Measurements from ENCODE around the gene GIGYF2. TPM values are rescaled to one million over a fixed set of nuclear protein-coding genes. Genes with fewer than 3 reads are reported as not detected.

Gene GIGYF2
- total and polyA plus RNA-seq, 2 of the 13 experiments (the other 11 are each of a cell fraction or from before 2014, with no cell fraction given), result 44.9 to 73.5 TPM

DNA sequence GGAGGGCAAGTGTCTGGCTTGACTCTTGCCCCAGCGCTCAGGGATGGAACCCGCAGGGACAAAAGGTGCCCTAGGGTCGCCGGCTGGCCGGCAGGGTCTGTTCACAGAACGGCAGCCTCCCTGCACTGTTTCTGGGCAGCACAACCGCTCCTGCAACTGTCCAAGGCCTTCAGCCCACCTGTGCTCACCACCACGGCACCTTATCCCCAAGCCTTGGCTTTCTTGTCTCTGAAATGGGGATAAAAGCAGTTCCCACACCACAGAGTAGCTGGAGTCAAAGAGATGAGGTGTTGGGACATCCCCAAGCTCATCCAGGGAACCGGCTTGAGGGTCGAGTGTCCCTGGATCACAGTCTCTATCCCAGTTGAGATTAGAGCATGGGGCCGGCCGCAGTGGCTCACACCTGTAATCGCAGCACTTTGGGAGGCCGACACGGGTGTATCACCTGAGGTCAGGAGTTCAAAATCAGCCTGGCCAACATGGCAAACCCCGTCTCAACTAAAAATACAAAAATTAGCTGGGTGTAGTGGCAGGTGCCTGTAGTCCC is 177.6 kb downstream of the GIGYF2 start:
- peak overlapping the region in 1 of 3 experiments; percentile 82; a peak in 2 of 6 replicates for H3K4me3 ChIP-seq (replicated peaks in 1 of 3; ENCODE audit: insufficient read depth in 1 of 3, low read depth in 2 of 3, low read length in 3 of 3)
- H3K79me2 ChIP-seq (ENCODE audit: insufficient read depth, low read length), result peaks cover 80% of the 10 kb centered on the region
- no peaks in the 10 kb centered on the region for H3K9me3 ChIP-seq (ENCODE audit: low read length)
- H3K27ac ChIP-seq (ENCODE audit: extremely low read length, insufficient read depth, low read length), result peak overlapping the region; percentile 94
- in situ Hi-C loops (cut with HindIII; ENCODE audit: extremely low pct_ligation_motif_present, low pct_unique_long_range_greater_than_20kb), result no loop called here
- H3K9ac ChIP-seq (ENCODE audit: insufficient read depth, low read depth, low read length), result peak overlapping the region; percentile 92
- WGBS (ENCODE audit: low lambda C conversion rate), result 78% methylated on average over 16 of the region's 16 CpGs
- BruUV-seq (replicated peaks), result no TSS peak
- ATAC-seq (no peak), DNase-seq (ENCODE audit: low spot score) (no peak), FAIRE-seq (no peak)
- no peaks in the 10 kb centered on the region for H4K20me1 ChIP-seq (ENCODE audit: insufficient read depth, low read length)
- ChIA-PET CTCF (ENCODE audit: low intra/inter-chr PET ratio, low total read pairs) (no interaction called here), POLR2A (interaction anchor here (0.8 to 8.6 kb wide), 6 partner anchors 8 to 186 kb away, joined by 3 to 297 read pairs (median 4); partner anchors contain the start of genes INPP5D and NGEF)
- no peak overlapping the region for H2AFZ ChIP-seq (ENCODE audit: low read length)
- H3K27me3 ChIP-seq (ENCODE audit: control insufficient read depth in 1 of 2, insufficient read depth in 2 of 2, low read length in 2 of 2), result no peaks in the 10 kb centered on the region
- peaks cover 0 to 24% of the 10 kb centered on the region in 2 experiments; a peak in 3 of 5 replicates for H3K36me3 ChIP-seq (replicated peaks in 1 of 2; ENCODE audit: control insufficient read depth in 1 of 2, insufficient read depth in 2 of 2, low read length in 2 of 2)
- peaks cover 89% of the 10 kb centered on the region for H3K4me1 ChIP-seq (ENCODE audit: insufficient read depth, low read length)
- intact Hi-C loops (cut with micrococcal nuclease; ENCODE audit: unreplicated experiment), result no loop called here
- peak overlapping the region; percentile 79 for H3K4me2 ChIP-seq (ENCODE audit: low read depth, low read length)
- TF ChIP-seq ZNF432 (CRISPR knock-in tag; IDR thresholded peaks at IDR 0.05; ENCODE audit: borderline replicate concordance) (no peak), ZNF253 (CRISPR knock-in tag; IDR thresholded peaks at IDR 0.05; ENCODE audit: borderline replicate concordance) (peak; percentile 73; the same call in 1 of the 2 replicates), ZNF670 (CRISPR knock-in tag; IDR thresholded peaks at IDR 0.05; ENCODE audit: borderline replicate concordance) (no peak), ERF (CRISPR knock-in tag; IDR thresholded peaks at IDR 0.05) (no peak), TFDP1 (CRISPR knock-in tag; IDR thresholded peaks at IDR 0.05; ENCODE audit: borderline replicate concordance) (no peak), ZMYM3 (CRISPR knock-in tag; IDR thresholded peaks at IDR 0.05) (no peak), PHF5A (CRISPR knock-in tag; IDR thresholded peaks at IDR 0.05; ENCODE audit: low read depth, unreplicated experiment) (no peak), ZBTB40 (IDR thresholded peaks at IDR 0.05) (no peak), ZBTB40 (CRISPR knock-in tag; IDR thresholded peaks at IDR 0.05) (no peak), BHLHE40 (IDR thresholded peaks at IDR 0.05; ENCODE audit: low read length) (no peak), KLF9 (CRISPR knock-in tag; IDR thresholded peaks at IDR 0.05; ENCODE audit: low read depth) (no peak), HNRNPLL (IDR thresholded peaks at IDR 0.05; ENCODE audit: low read depth, low read length, poor library complexity, severe bottlenecking) (no peak), IKZF1 (IDR thresholded peaks at IDR 0.05) (no peak), ZNF792 (CRISPR knock-in tag; IDR thresholded peaks at IDR 0.05) (no peak)
- TF ChIP-seq, protein P1, sequence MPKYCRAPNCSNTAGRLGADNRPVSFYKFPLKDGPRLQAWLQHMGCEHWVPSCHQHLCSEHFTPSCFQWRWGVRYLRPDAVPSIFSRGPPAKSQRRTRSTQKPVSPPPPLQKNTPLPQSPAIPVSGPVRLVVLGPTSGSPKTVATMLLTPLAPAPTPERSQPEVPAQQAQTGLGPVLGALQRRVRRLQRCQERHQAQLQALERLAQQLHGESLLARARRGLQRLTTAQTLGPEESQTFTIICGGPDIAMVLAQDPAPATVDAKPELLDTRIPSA (CRISPR knock-in tag; IDR thresholded peaks at IDR 0.05; ENCODE audit: borderline replicate concordance), result no peak
